ENCODE data around the gene BSDC1.

BSDC1 gene

GRCh38 chr1:32352239-32352745, 41.9 kb downstream of the BSDC1 start:
- Histone ChIP-seq H3K4me1 (peaks cover 64% of the 10 kb centered on the region), H3K9me3 (peaks cover 4% of the 10 kb centered on the region; the same call in 1 of the 2 replicates), H4K20me1 (no peaks in the 10 kb centered on the region), H3K27me3 (no peaks in the 10 kb centered on the region), H3K27ac (peak overlapping the region; percentile 94), H3K4me2 (peak overlapping the region; percentile 99), H3K4me3 (peak overlapping the region; percentile 88), H3K9ac (peak overlapping the region; percentile 92), H3K36me3 (no peaks in the 10 kb centered on the region)
- TF ChIP-seq Cebpa-rat (IDR thresholded peaks at IDR 0.05), result no peak

- Histone ChIP-seq H3K4me1 (peaks cover 71% of the 10 kb centered on the region), H3K36me3 (no peaks in the 10 kb centered on the region), H3K4me2 (peak overlapping the region; percentile 99), H3K27me3 (no peaks in the 10 kb centered on the region), H3K27ac (peak overlapping the region; percentile 94), H3K9ac (peak overlapping the region; percentile 92), H3K4me3 (peak overlapping the region; percentile 88), H3K9me3 (peaks cover 4% of the 10 kb centered on the region; the same call in 1 of the 2 replicates), H4K20me1 (no peaks in the 10 kb centered on the region)
- no peak for TF ChIP-seq Cebpa-rat (IDR thresholded peaks at IDR 0.05)
These were observed 42.6 kb downstream of the BSDC1 start for GRCh38 chr1:32351399-32352238.

DNA sequence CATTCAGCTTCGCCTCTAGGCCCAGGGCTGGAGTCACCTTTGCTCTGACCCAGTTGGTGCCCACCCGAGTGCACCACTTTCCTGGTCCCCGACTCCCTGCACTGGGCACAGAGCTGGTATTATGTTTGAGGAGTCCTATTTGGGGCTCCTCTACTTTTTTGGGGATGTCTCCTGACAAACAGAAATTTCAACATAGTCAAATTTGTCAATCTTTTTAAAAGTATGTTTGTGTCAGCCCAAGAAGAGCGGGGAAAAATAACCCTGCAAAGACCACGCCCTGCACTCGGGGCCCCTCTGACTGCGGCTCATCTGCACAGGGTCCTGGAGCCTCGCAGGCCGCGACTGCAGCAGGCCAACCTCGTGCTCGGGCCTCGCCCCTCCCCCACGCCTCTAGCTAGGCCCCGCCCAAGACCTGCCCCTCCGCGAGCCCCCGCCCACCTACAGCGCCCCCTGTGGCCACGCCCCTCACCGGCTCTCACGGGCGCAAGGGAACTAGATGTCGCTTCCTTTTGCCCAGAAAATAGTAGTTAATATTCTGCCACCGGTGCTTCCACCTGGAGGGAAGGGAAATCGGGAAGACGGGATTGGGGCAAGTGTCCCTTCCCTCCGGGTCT, 43.3 kb downstream of the BSDC1 start:
- Histone ChIP-seq H3K27me3 (no peaks in the 10 kb centered on the region), H4K20me1 (no peaks in the 10 kb centered on the region), H3K4me1 (peaks cover 78% of the 10 kb centered on the region), H3K4me3 (peak overlapping the region; percentile 88), H3K4me2 (peak overlapping the region; percentile 88), H3K36me3 (no peaks in the 10 kb centered on the region), H3K27ac (peak overlapping the region; percentile 78), H3K9me3 (peaks cover 4% of the 10 kb centered on the region; the same call in 1 of the 2 replicates), H3K9ac (peak overlapping the region; percentile 67; the same call in 1 of the 2 replicates)
- TF ChIP-seq Cebpa-rat (IDR thresholded peaks at IDR 0.05), result no peak

DNA sequence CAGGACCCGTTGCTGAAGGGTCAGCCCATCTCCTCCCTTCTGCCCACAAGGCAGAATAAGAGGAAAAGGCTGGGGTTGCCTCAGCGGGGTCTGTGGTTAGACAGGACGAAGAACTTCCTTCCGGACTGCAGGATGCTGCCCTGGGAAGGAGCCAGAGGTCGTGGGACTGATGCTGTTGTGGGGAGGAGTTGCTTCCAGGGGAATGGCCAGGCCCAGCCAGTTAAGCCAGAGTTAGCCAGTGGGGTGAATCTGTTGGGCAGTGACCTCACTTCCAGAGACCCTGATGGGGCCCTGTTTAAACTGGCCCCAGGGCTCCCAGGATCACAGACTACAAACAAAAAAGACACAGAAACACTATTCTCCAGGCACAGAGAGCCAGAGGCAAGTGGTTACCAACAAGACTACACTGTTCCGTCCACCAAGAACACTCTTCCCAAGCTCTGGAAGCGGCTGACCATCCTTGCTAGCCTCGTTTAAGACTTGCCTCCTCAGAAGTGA, 45.0 kb downstream of the BSDC1 start:
- Histone ChIP-seq H3K4me2 (peak overlapping the region; percentile 88), H3K27me3 (no peaks in the 10 kb centered on the region), H3K9ac (peak overlapping the region; percentile 31; the same call in 1 of the 2 replicates), H3K4me3 (no peak overlapping the region), H3K36me3 (no peaks in the 10 kb centered on the region), H3K27ac (peak overlapping the region; percentile 6; the same call in 1 of the 2 replicates), H4K20me1 (no peaks in the 10 kb centered on the region), H3K9me3 (peaks cover 4% of the 10 kb centered on the region; the same call in 1 of the 2 replicates), H3K4me1 (peaks cover 81% of the 10 kb centered on the region)
- TF ChIP-seq Cebpa-rat (IDR thresholded peaks at IDR 0.05), result no peak

DNA sequence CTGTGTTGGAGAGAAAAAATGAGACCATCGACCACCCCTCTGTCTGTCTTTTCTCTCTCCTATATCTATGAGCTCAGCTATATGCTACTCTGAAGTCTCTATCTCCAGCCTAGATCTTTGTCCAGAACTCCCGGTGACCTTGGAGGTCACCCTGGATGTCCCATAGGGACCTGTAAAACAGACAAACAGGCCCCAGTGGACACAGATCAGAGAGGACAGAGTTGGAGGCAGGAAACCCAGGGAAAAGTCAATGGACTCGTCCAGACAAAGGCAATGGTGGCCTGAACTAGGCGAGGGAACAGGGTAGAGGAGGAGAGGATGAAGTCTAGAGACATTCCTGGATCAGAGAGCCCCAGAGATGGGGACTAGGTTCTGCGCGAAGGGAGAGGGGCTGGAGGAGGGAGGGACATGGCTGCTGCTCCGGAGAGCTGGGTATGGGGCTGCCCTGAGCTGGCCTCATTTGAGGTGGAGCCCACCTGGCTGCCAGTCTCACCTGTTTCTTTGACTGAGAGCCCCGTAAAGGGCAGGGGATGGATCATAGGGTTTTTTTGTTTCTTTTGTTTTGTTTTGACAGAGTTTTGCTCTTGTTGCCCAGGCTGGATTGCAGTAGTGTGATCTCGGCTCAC, 47.6 kb downstream of the BSDC1 start:
- H4K20me1 ChIP-seq, result no peaks in the 10 kb centered on the region
- H3K4me2 ChIP-seq, result peak overlapping the region; percentile 27
- H3K4me1 ChIP-seq, result peaks cover 70% of the 10 kb centered on the region
- H3K9ac ChIP-seq, result no peak overlapping the region
- no peak for TF ChIP-seq Cebpa-rat (IDR thresholded peaks at IDR 0.05)
- H3K4me3 ChIP-seq, result no peak overlapping the region
- no peak overlapping the region for H3K27ac ChIP-seq
- H3K27me3 ChIP-seq, result no peaks in the 10 kb centered on the region
- no peaks in the 10 kb centered on the region for H3K36me3 ChIP-seq
- H3K9me3 ChIP-seq, result peaks cover 4% of the 10 kb centered on the region; the same call in 1 of the 2 replicates

GRCh38 chr1:32345289-32345827, 48.9 kb downstream of the BSDC1 start:
- Histone ChIP-seq H3K9ac (no peak overlapping the region), H3K4me3 (no peak overlapping the region), H3K27ac (no peak overlapping the region), H4K20me1 (no peaks in the 10 kb centered on the region), H3K36me3 (no peaks in the 10 kb centered on the region), H3K4me1 (peaks cover 69% of the 10 kb centered on the region), H3K27me3 (no peaks in the 10 kb centered on the region), H3K9me3 (0 out of 2 replicates have a peak, but pooled peaks cover under 1% of the 10 kb centered on the region), H3K4me2 (peak overlapping the region; percentile 27)
- no peak for TF ChIP-seq Cebpa-rat (IDR thresholded peaks at IDR 0.05)

- TF ChIP-seq Cebpa-rat (IDR thresholded peaks at IDR 0.05), result peak; percentile 83
- H3K9ac ChIP-seq, result no peak overlapping the region
- H3K4me3 ChIP-seq, result no peak overlapping the region
- no peaks in the 10 kb centered on the region for H3K36me3 ChIP-seq
- H3K27me3 ChIP-seq, result no peaks in the 10 kb centered on the region
- H3K9me3 ChIP-seq, result no peaks in the 10 kb centered on the region
- peak overlapping the region; percentile 57 for H3K4me2 ChIP-seq
- H3K4me1 ChIP-seq, result peaks cover 66% of the 10 kb centered on the region
- no peak overlapping the region for H3K27ac ChIP-seq
- peaks cover 3% of the 10 kb centered on the region; the same call in 1 of the 2 replicates for H4K20me1 ChIP-seq
These were observed 51.5 kb downstream of the BSDC1 start for GRCh38 chr1:32342704-32343103.

- Histone ChIP-seq H3K36me3 (no peaks in the 10 kb centered on the region), H3K4me1 (peaks cover 69% of the 10 kb centered on the region), H3K27me3 (no peaks in the 10 kb centered on the region), H4K20me1 (peaks cover 10% of the 10 kb centered on the region), H3K27ac (no peak overlapping the region), H3K4me3 (no peak overlapping the region), H3K9ac (no peak overlapping the region), H3K4me2 (peak overlapping the region; percentile 57), H3K9me3 (no peaks in the 10 kb centered on the region)
- no peak for TF ChIP-seq Cebpa-rat (IDR thresholded peaks at IDR 0.05)
These were observed 52.3 kb downstream of the BSDC1 start for GRCh38 chr1:32341971-32342370.

- Histone ChIP-seq H3K4me1 (peaks cover 69% of the 10 kb centered on the region), H3K4me3 (no peak overlapping the region), H3K4me2 (no peak overlapping the region), H3K36me3 (no peaks in the 10 kb centered on the region), H3K9me3 (no peaks in the 10 kb centered on the region), H3K9ac (no peak overlapping the region), H4K20me1 (peaks cover 17% of the 10 kb centered on the region), H3K27me3 (no peaks in the 10 kb centered on the region), H3K27ac (no peak overlapping the region)
- no peak for TF ChIP-seq Cebpa-rat (IDR thresholded peaks at IDR 0.05)
These were observed 53.0 kb downstream of the BSDC1 start for GRCh38 chr1:32341186-32341757.

Measured in BLaER1 (cell line).